ENCODE measurements around the gene LARP1. TPM values are rescaled to one million over a fixed set of nuclear protein-coding genes. Genes with fewer than 3 reads are reported as not detected.
"Not testable (repeated sequence)": the region's sequence is repeated elsewhere in the genome, so short reads cannot be mapped to it uniquely, and the experiment has no call there.

LARP1 gene
- total RNA-seq, 1 experiment from 2014 or later: 63.9 TPM

DNA sequence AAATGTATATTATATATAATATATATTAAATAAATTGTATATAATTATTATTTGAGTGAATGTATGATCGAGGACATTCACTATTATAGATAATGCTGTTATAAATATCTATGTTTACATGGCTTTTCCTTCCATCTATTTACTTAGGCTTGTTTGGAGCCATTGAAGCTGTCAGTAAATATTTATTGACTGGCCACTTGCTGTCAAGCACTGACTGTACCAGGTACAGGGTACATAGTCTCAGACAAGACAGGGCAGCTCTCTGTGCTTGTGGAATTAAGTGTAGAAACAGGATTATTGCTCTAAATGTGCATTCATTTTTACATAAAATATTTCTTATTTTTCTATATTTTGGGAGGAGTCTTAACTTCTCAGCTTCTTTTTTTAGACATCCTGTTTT lies 78.9 kb downstream of the LARP1 start:
- no peak for TF ChIP-seq EZH2 (IDR thresholded peaks at IDR 0.05; ENCODE audit: low read length, unreplicated experiment)
- TF ChIP-seq EZH2phosphoT487 (IDR thresholded peaks at IDR 0.05; ENCODE audit: borderline replicate concordance, low read length): no peak
- TF ChIP-seq, protein P1, sequence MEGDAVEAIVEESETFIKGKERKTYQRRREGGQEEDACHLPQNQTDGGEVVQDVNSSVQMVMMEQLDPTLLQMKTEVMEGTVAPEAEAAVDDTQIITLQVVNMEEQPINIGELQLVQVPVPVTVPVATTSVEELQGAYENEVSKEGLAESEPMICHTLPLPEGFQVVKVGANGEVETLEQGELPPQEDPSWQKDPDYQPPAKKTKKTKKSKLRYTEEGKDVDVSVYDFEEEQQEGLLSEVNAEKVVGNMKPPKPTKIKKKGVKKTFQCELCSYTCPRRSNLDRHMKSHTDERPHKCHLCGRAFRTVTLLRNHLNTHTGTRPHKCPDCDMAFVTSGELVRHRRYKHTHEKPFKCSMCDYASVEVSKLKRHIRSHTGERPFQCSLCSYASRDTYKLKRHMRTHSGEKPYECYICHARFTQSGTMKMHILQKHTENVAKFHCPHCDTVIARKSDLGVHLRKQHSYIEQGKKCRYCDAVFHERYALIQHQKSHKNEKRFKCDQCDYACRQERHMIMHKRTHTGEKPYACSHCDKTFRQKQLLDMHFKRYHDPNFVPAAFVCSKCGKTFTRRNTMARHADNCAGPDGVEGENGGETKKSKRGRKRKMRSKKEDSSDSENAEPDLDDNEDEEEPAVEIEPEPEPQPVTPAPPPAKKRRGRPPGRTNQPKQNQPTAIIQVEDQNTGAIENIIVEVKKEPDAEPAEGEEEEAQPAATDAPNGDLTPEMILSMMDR (conservative IDR thresholded peaks at IDR 0.05; ENCODE audit: low read depth, low read length): no peak
- CTCF ChIA-PET: no interaction called here
- no peaks in the 10 kb centered on the region for H3K9me2 ChIP-seq (replicated peaks; ENCODE audit: low read length)
- peaks cover 20% of the 10 kb centered on the region for H3K4me1 ChIP-seq (ENCODE audit: insufficient read depth, low read length)
- H3K27ac ChIP-seq (ENCODE audit: low read length): no peak overlapping the region
- ATAC-seq: no peak
- no peaks in the 10 kb centered on the region for H3K9me3 ChIP-seq (ENCODE audit: low read length)
- H3K4me3 ChIP-seq (ENCODE audit: low read length): no peak overlapping the region
- no peak overlapping the region for H3K9ac ChIP-seq (ENCODE audit: low read length)
- POLR2A ChIA-PET (ENCODE audit: unreplicated experiment): no interaction called here
- H2AFZ ChIP-seq (ENCODE audit: low read length): no peak overlapping the region
- intact Hi-C loops (cut with micrococcal nuclease): no loop called here
- BruUV-seq (replicated peaks): no TSS peak
- no peaks in the 10 kb centered on the region for H3K79me2 ChIP-seq (ENCODE audit: low read length)
- H4K20me1 ChIP-seq (ENCODE audit: low read length): no peaks in the 10 kb centered on the region
- H3K36me3 ChIP-seq (ENCODE audit: low read depth, low read length): no peaks in the 10 kb centered on the region; the same call in 1 of the 2 replicates
- H3F3A ChIP-seq (ENCODE audit: low read length, unreplicated experiment): no peaks in the 10 kb centered on the region
- no peak for DNase-seq
- no peak overlapping the region for H3K4me2 ChIP-seq (ENCODE audit: low read length)
- H3K27me3 ChIP-seq (ENCODE audit: low read length): no peaks in the 10 kb centered on the region

DNA sequence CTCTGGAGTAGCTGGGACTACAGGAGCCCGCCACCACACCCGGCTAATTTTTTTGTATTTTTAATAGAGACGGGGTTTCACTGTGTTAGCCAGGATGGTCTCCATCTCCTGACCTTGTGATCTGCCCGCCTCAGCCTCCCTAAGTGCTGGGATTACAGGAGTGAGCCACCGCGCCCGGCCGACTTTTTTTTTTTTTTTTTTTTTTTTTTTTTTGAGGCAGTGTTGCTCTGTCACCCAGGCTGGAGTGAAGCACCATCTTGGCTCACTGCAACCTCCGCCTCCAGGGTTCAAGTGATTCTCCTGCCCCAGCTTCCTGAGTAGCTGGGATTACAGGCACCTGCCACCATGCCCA lies 80.5 kb downstream of the LARP1 start:
- intact Hi-C loops (cut with micrococcal nuclease): not testable (repeated sequence)

DNA sequence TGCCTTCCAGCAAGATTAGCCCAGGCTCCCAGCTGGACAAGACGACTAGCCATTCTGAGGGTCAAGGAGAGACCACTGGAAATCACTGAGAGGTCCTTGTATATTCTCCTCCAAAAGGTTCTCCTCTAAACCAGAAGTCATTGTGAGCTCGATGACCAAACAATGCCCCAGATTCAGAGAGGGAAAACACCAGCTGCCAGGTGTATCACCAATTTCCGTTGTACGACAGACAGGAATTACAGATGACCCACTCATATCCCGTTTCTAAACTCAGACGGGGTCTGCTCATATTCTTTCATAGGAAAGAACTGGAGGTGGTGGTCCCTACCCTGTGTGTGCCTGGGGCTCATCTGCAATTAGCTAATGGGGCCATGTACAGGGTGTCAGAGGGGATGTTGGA lies 81.0 kb downstream of the LARP1 start:
- H3K9me2 ChIP-seq (replicated peaks; ENCODE audit: low read length): no peaks in the 10 kb centered on the region
- no peaks in the 10 kb centered on the region for H4K20me1 ChIP-seq (ENCODE audit: low read length)
- peaks cover under 1% of the 10 kb centered on the region for H3K4me1 ChIP-seq (ENCODE audit: insufficient read depth, low read length)
- CTCF ChIA-PET: no interaction called here
- ATAC-seq (no peak), DNase-seq (no peak)
- intact Hi-C loops (cut with micrococcal nuclease): no loop called here
- H3K4me2 ChIP-seq (ENCODE audit: low read length): no peak overlapping the region
- H3K36me3 ChIP-seq (ENCODE audit: low read depth, low read length): no peaks in the 10 kb centered on the region; the same call in 1 of the 2 replicates
- no peak overlapping the region for H3K9ac ChIP-seq (ENCODE audit: low read length)
- no peak overlapping the region for H3K4me3 ChIP-seq (ENCODE audit: low read length)
- POLR2A ChIA-PET (ENCODE audit: unreplicated experiment): no interaction called here
- TF ChIP-seq EZH2 (IDR thresholded peaks at IDR 0.05; ENCODE audit: low read length, unreplicated experiment): no peak
- no peak for TF ChIP-seq EZH2phosphoT487 (IDR thresholded peaks at IDR 0.05; ENCODE audit: borderline replicate concordance, low read length)
- TF ChIP-seq, protein P1 (conservative IDR thresholded peaks at IDR 0.05; ENCODE audit: low read depth, low read length): no peak
- BruUV-seq (replicated peaks): no TSS peak
- no peaks in the 10 kb centered on the region for H3K27me3 ChIP-seq (ENCODE audit: low read length)
- H3K9me3 ChIP-seq (ENCODE audit: low read length): no peaks in the 10 kb centered on the region
- H3F3A ChIP-seq (ENCODE audit: low read length, unreplicated experiment): no peaks in the 10 kb centered on the region
- H3K27ac ChIP-seq (ENCODE audit: low read length): no peak overlapping the region
- no peaks in the 10 kb centered on the region for H3K79me2 ChIP-seq (ENCODE audit: low read length)
- no peak overlapping the region for H2AFZ ChIP-seq (ENCODE audit: low read length)

More for the DNA sequence above, 80.5 kb downstream of the LARP1 start:
- H3K27me3 ChIP-seq (ENCODE audit: low read length); H3K9ac ChIP-seq (ENCODE audit: low read length); ATAC-seq; H3F3A ChIP-seq (ENCODE audit: low read length, unreplicated experiment); H3K4me3 ChIP-seq (ENCODE audit: low read length); DNase-seq; H3K9me2 ChIP-seq (replicated peaks; ENCODE audit: low read length); POLR2A ChIA-PET (ENCODE audit: unreplicated experiment); H2AFZ ChIP-seq (ENCODE audit: low read length); H3K36me3 ChIP-seq (ENCODE audit: low read depth, low read length); H3K4me2 ChIP-seq (ENCODE audit: low read length); CTCF ChIA-PET; BruUV-seq (replicated peaks); H4K20me1 ChIP-seq (ENCODE audit: low read length); H3K79me2 ChIP-seq (ENCODE audit: low read length); H3K9me3 ChIP-seq (ENCODE audit: low read length); H3K27ac ChIP-seq (ENCODE audit: low read length); H3K4me1 ChIP-seq (ENCODE audit: insufficient read depth, low read length): not testable (repeated sequence)
